ENCODE data around the gene LHX8. TPM values are rescaled to one million over a fixed set of nuclear protein-coding genes. Genes with fewer than 3 reads are reported as not detected.

The LHX8 gene
- total and polyA plus RNA-seq, 9 of the 15 experiments (the other 6 are each of a cell fraction or from before 2014, with no cell fraction given), result not detected

DNA sequence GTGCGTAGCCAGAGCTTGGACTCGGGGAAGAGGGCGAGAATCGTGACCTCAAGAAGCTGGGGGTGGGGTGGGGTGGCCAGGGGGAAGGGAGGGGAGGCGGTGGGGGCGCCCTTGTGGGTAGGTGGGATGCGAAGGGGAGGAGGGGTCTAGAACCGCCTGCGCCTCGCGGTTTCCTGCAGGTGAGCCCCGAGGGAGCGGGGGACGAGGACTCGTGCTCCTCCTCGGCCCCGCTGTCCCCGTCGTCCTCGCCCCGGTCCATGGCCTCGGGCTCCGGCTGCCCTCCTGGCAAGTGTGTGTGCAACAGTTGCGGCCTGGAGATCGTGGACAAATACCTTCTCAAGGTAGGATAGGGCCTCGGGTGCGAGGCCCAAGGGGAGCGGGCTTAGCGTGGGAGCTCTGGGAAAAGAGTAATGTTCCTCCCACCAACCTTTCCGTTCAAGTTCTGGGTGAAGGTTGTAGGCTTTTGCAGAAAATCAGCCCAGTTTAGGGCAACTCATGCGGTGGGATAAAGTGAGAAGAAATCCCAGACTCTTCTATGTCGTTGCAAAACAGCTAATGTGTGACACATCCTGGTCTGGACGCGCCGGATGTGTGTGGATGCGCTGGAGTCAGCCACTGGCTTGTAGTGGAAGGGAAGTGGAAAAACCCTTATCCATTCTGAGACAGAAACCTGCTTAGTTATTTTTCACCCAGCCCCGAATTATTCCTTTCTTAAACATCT lies 2.9 kb downstream of the LHX8 start (continued):
- TF ChIP-seq, protein P1, sequence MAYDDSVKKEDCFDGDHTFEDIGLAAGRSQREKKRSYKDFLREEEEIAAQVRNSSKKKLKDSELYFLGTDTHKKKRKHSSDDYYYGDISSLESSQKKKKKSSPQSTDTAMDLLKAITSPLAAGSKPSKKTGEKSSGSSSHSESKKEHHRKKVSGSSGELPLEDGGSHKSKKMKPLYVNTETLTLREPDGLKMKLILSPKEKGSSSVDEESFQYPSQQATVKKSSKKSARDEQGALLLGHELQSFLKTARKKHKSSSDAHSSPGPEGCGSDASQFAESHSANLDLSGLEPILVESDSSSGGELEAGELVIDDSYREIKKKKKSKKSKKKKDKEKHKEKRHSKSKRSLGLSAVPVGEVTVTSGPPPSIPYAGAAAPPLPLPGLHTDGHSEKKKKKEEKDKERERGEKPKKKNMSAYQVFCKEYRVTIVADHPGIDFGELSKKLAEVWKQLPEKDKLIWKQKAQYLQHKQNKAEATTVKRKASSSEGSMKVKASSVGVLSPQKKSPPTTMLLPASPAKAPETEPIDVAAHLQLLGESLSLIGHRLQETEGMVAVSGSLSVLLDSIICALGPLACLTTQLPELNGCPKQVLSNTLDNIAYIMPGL (CRISPR knock-in tag; IDR thresholded peaks at IDR 0.05), result no peak

DNA sequence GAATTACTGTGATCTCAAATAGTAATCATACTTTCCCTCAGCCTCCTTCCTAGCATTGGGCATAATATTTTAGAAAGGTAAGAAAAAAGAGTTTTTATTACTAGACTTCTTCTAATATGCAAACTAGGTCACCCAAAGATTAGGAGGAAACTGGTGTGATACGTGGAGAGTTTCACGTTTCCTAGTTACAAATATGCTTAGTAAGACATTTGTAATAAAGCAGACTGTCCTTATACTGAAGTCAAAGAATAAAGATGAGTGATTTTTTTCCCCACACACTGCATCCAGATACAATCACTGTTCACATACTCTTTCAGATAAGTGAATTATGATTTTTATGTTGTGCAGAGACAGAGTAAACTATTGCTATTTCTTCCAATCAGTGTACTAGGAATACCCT lies 17.9 kb downstream of the LHX8 start:
- H3K36me3 ChIP-seq (ENCODE audit: control insufficient read depth, insufficient read depth, low read length), result no peaks in the 10 kb centered on the region
- DNase-seq (ENCODE audit: extremely low read depth in 1 of 4, low spot score in 3 of 4) (no peak), FAIRE-seq (no peak), ATAC-seq (no peak)
- H3K4me1 ChIP-seq (replicated peaks in 1 of 2; ENCODE audit: control insufficient read depth in 2 of 2, insufficient read depth in 2 of 2, low read length in 2 of 2), result no peaks in the 10 kb centered on the region
- CTCF ChIA-PET (ENCODE audit: low intra/inter-chr PET ratio), result no interaction called here
- no TSS peak for BruUV-seq (replicated peaks)
- H3K4me2 ChIP-seq (ENCODE audit: insufficient read depth, low read length), result no peak overlapping the region
- H2AFZ ChIP-seq (ENCODE audit: low read depth, low read length), result no peak overlapping the region
- H3K9me3 ChIP-seq (replicated peaks; ENCODE audit: control insufficient read depth, insufficient read depth, low read depth, low read length), result no peaks in the 10 kb centered on the region
- POLR2A ChIA-PET, result no interaction called here
- 0% methylated on average over 2 of the region's 2 CpGs for WGBS (ENCODE audit: insufficient coverage, low coverage, missing lambda C conversion rate)
- no peaks in the 10 kb centered on the region for H4K20me1 ChIP-seq (replicated peaks; ENCODE audit: control insufficient read depth, insufficient read depth, low read length)
- in situ Hi-C loops (cut with MboI) (no loop called here), intact Hi-C loops (cut with micrococcal nuclease) (no loop called here)
- H3K9ac ChIP-seq (ENCODE audit: insufficient read depth in 1 of 2, low read depth in 2 of 2, low read length in 2 of 2), result no peak overlapping the region
- no peak overlapping the region for H3K27ac ChIP-seq (ENCODE audit: extremely low read depth, low read depth, low read length)
- H3K79me2 ChIP-seq (ENCODE audit: control insufficient read depth, insufficient read depth, low read length), result no peaks in the 10 kb centered on the region
- H3K27me3 ChIP-seq (ENCODE audit: control insufficient read depth in 2 of 2, insufficient read depth in 2 of 2, low read length in 2 of 2), result no peaks in the 10 kb centered on the region
- H3K4me3 ChIP-seq, result no peak overlapping the region
- no peaks in the 10 kb centered on the region for H3K9me1 ChIP-seq (ENCODE audit: control insufficient read depth, insufficient read depth, low read length)
- TF ChIP-seq C11orf30 (IDR thresholded peaks at IDR 0.05; ENCODE audit: low read depth) (peak; percentile 43; the same call in 1 of the 2 replicates), GABPB2 (CRISPR knock-in tag; conservative IDR thresholded peaks at IDR 0.05) (no peak), SOX6 (IDR thresholded peaks at IDR 0.05) (no peak), DACH1 (IDR thresholded peaks at IDR 0.05; ENCODE audit: partially characterized antibody) (no peak), ZNF316 (IDR thresholded peaks at IDR 0.05) (0 out of 2 replicates have a peak, but pooled peaks have one; percentile 40), PURB (CRISPR knock-in tag; IDR thresholded peaks at IDR 0.05; ENCODE audit: low read depth) (no peak), SMARCB1 (IDR thresholded peaks at IDR 0.05; ENCODE audit: insufficient read length, low read depth) (no peak), GTF2E2 (tag; IDR thresholded peaks at IDR 0.05) (no peak), MAFF (IDR thresholded peaks at IDR 0.05; ENCODE audit: low read length) (peak; percentile 14; the same call in 1 of the 2 replicates), NEUROD1 (IDR thresholded peaks at IDR 0.05; ENCODE audit: borderline replicate concordance, low read depth, low read length, partially characterized antibody) (no peak), FOSL1 (tag; conservative IDR thresholded peaks at IDR 0.05) (no peak), SETDB1 (IDR thresholded peaks at IDR 0.05; ENCODE audit: low read length) (no peak)
- TF ChIP-seq, protein P2, sequence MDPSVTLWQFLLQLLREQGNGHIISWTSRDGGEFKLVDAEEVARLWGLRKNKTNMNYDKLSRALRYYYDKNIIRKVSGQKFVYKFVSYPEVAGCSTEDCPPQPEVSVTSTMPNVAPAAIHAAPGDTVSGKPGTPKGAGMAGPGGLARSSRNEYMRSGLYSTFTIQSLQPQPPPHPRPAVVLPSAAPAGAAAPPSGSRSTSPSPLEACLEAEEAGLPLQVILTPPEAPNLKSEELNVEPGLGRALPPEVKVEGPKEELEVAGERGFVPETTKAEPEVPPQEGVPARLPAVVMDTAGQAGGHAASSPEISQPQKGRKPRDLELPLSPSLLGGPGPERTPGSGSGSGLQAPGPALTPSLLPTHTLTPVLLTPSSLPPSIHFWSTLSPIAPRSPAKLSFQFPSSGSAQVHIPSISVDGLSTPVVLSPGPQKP (CRISPR knock-in tag; IDR thresholded peaks at IDR 0.05), result no peak
- TF ChIP-seq, protein P3, sequence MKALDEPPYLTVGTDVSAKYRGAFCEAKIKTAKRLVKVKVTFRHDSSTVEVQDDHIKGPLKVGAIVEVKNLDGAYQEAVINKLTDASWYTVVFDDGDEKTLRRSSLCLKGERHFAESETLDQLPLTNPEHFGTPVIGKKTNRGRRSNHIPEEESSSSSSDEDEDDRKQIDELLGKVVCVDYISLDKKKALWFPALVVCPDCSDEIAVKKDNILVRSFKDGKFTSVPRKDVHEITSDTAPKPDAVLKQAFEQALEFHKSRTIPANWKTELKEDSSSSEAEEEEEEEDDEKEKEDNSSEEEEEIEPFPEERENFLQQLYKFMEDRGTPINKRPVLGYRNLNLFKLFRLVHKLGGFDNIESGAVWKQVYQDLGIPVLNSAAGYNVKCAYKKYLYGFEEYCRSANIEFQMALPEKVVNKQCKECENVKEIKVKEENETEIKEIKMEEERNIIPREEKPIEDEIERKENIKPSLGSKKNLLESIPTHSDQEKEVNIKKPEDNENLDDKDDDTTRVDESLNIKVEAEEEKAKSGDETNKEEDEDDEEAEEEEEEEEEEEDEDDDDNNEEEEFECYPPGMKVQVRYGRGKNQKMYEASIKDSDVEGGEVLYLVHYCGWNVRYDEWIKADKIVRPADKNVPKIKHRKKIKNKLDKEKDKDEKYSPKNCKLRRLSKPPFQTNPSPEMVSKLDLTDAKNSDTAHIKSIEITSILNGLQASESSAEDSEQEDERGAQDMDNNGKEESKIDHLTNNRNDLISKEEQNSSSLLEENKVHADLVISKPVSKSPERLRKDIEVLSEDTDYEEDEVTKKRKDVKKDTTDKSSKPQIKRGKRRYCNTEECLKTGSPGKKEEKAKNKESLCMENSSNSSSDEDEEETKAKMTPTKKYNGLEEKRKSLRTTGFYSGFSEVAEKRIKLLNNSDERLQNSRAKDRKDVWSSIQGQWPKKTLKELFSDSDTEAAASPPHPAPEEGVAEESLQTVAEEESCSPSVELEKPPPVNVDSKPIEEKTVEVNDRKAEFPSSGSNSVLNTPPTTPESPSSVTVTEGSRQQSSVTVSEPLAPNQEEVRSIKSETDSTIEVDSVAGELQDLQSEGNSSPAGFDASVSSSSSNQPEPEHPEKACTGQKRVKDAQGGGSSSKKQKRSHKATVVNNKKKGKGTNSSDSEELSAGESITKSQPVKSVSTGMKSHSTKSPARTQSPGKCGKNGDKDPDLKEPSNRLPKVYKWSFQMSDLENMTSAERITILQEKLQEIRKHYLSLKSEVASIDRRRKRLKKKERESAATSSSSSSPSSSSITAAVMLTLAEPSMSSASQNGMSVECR (CRISPR knock-in tag; IDR thresholded peaks at IDR 0.05), result no peak
